Caco-2 (cell line): ENCODE data around the gene PTCD3. TPM values are rescaled to one million over a fixed set of nuclear protein-coding genes. Genes with fewer than 3 reads are reported as not detected.

Source experiments
- BruUV-seq: library from RNA; stranded (reverse); fragments of 400-500 nt; replicated peaks from 2 replicates; lab custom pipeline; 2021; lab: Mats Ljungman, UMichigan
- CTCF ChIA-PET: fragments of 300-600 bp; sonication (Branson Sonifier 250); formaldehyde crosslinking; loops from one replicate; lab custom pipeline; 2022; ENCODE audit warnings: antibody characterized with exemption; lab: Charles Lee
- POLR2A ChIA-PET: fragments of 300-600 bp; sonication (Branson Sonifier 250); formaldehyde crosslinking; loops from one replicate; lab custom pipeline; 2022; ENCODE audit warnings: antibody characterized with exemption; lab: Charles Lee
- DNase-seq, 2 experiments: peaks; one replicate each; pipeline versions ENCODE4 v3.0.0 to v3.0.0-alpha.2; 2020 to 2022
- H3K27me3 ChIP-seq: replicated peaks from 2 replicates; pipeline ENCODE4 v1.6.0; 2011; ENCODE audit warnings: low read length; ENCODE audit not compliant: control insufficient read depth, insufficient read depth
- H3K36me3 ChIP-seq: 2 replicates; pipeline ENCODE4 v1.5.1; 2011; ENCODE audit warnings: low read length; ENCODE audit not compliant: control insufficient read depth, insufficient read depth
- H3K4me1 ChIP-seq: fragments of 250-450 bp; sonication (Bioruptor Pico); 2 replicates; pipeline ENCODE4 v1.5.1; 2020; ENCODE audit warnings: mild to moderate bottlenecking
- H3K4me3 ChIP-seq: 2 replicates; pipeline ENCODE4 v1.5.1; 2011; ENCODE audit warnings: low read depth, mild to moderate bottlenecking, control low read depth, low read length
- H3K9me3 ChIP-seq: fragments of 250-450 bp; sonication (Bioruptor Pico); 2 replicates; pipeline ENCODE4 v1.5.1; 2020; ENCODE audit warnings: mild to moderate bottlenecking, moderate library complexity
- H3K27ac Mint-ChIP-seq: one replicate; pipeline ENCODE4 v1.8.0; 2022; ENCODE audit warnings: mixed read lengths; ENCODE audit not compliant: unreplicated experiment
- H3K27me3 Mint-ChIP-seq: one replicate; pipeline ENCODE4 v1.8.0; 2022; ENCODE audit warnings: mixed read lengths; ENCODE audit not compliant: insufficient read depth, unreplicated experiment
- H3K36me3 Mint-ChIP-seq: one replicate; pipeline ENCODE4 v1.8.0; 2022; ENCODE audit warnings: mild to moderate bottlenecking, mixed read lengths; ENCODE audit not compliant: insufficient read depth, unreplicated experiment
- H3K4me1 Mint-ChIP-seq: one replicate; pipeline ENCODE4 v1.8.0; 2022; ENCODE audit warnings: low read depth, mixed read lengths; ENCODE audit not compliant: unreplicated experiment
- H3K4me3 Mint-ChIP-seq: one replicate; pipeline ENCODE4 v1.8.0; 2022; ENCODE audit warnings: mild to moderate bottlenecking, moderate library complexity, mixed read lengths; ENCODE audit not compliant: unreplicated experiment
- H3K9me3 Mint-ChIP-seq: one replicate; pipeline ENCODE4 v1.8.0; 2022; ENCODE audit warnings: mixed read lengths; ENCODE audit not compliant: unreplicated experiment
- intact Hi-C: fragments of 100-400 bp; cut with micrococcal nuclease; formaldehyde crosslinking; loops from one replicate; pipeline ENCODE4 v1.10.0; 2022; ENCODE audit not compliant: unreplicated experiment
- total RNA-seq: library from RNA; stranded (reverse); gene quantifications from 2 replicates; pipeline ENCODE4 v1.2.3, GENCODE V29; 2022
- TF ChIP-seq, protein P1 (sequence below), 2 experiments: fragments of 200-600 bp in 1 of 2; IDR thresholded peaks; 1 replicate in 1 of 2; 2 replicates in 1 of 2; pipeline versions ENCODE4 v1.5.1 to v1.8.0; 2011 to 2022; ENCODE audit warnings: antibody characterized with exemption in 1 of 2, control low read depth in 1 of 2, inconsistent platforms in 1 of 2, low read depth in 1 of 2, low read length in 1 of 2, mild to moderate bottlenecking in 1 of 2, moderate library complexity in 1 of 2; ENCODE audit not compliant: insufficient read depth in 1 of 2, severe bottlenecking in 1 of 2, unreplicated experiment in 1 of 2

The PTCD3 gene
- total RNA-seq, 1 experiment from 2014 or later = 282 TPM

DNA sequence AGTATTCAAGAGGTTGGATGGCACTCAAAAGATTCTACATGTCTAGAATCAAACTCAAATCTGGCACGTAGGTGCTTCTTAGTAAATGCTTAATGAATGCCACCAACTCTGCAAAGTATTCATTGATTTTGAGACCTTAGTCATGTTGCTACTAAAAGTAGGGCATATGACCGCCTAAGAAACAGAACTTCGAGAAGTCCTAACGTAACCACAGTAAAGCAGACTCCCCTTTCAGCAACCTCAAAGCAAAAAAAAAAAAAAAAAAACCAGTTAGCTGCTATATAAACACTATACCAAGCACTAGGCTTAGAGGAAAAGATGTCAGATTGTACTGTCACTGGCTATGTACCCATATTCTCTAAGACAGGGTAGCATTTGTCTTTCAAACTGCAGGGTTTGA, 33.9 kb downstream of the PTCD3 start:
- POLR2A ChIA-PET = no interaction called here
- CTCF ChIA-PET = no interaction called here
- Histone ChIP-seq H3K4me1 (no peaks in the 10 kb centered on the region), H3K9me3 (no peaks in the 10 kb centered on the region), H3K4me3 (no peak overlapping the region), H3K36me3 (peaks cover 7% of the 10 kb centered on the region; the same call in 1 of the 2 replicates), H3K27me3 (no peaks in the 10 kb centered on the region)
- Mint-ChIP-seq H3K4me3 (no peak overlapping the region), H3K27me3 (no peaks in the 10 kb centered on the region), H3K4me1 (no peaks in the 10 kb centered on the region), H3K27ac (peak overlapping the region; percentile 49), H3K36me3 (peaks cover 97% of the 10 kb centered on the region), H3K9me3 (no peaks in the 10 kb centered on the region)
- DNase-seq = no peak
- intact Hi-C loops = no loop called here
- TF ChIP-seq, protein P1, sequence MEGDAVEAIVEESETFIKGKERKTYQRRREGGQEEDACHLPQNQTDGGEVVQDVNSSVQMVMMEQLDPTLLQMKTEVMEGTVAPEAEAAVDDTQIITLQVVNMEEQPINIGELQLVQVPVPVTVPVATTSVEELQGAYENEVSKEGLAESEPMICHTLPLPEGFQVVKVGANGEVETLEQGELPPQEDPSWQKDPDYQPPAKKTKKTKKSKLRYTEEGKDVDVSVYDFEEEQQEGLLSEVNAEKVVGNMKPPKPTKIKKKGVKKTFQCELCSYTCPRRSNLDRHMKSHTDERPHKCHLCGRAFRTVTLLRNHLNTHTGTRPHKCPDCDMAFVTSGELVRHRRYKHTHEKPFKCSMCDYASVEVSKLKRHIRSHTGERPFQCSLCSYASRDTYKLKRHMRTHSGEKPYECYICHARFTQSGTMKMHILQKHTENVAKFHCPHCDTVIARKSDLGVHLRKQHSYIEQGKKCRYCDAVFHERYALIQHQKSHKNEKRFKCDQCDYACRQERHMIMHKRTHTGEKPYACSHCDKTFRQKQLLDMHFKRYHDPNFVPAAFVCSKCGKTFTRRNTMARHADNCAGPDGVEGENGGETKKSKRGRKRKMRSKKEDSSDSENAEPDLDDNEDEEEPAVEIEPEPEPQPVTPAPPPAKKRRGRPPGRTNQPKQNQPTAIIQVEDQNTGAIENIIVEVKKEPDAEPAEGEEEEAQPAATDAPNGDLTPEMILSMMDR (IDR thresholded peaks at IDR 0.05; ENCODE audit: insufficient read depth in 1 of 2, low read depth in 1 of 2, low read length in 1 of 2, severe bottlenecking in 1 of 2, unreplicated experiment in 1 of 2) = no peak
- BruUV-seq = no TSS peak

DNA sequence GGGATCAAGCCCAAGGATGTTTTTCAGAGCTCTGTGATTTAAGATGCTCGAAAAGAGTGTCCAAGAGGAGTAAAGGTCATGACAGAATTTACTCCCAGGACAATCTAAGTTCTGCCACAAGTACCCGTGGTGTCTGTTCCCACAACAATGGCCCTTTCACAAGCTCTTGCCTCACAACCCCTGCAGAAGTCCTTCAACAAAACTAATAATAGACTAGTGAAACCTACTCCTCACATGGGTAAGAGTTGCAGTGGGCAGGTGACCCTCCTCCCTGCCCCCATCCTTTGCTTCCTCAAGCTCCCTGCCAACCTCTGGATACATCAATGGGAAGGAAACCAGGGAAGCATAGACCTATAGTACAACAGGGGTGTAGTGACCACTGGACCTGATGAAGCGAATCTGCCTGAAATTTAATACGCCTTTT, 34.9 kb downstream of the PTCD3 start:
- no peak overlapping the region for H3K4me3 Mint-ChIP-seq
- no peak for DNase-seq
- peaks cover 96% of the 10 kb centered on the region for H3K36me3 Mint-ChIP-seq
- H3K27me3 ChIP-seq = no peaks in the 10 kb centered on the region
- H3K4me1 Mint-ChIP-seq = no peaks in the 10 kb centered on the region
- peaks cover 7% of the 10 kb centered on the region; the same call in 1 of the 2 replicates for H3K36me3 ChIP-seq
- H3K4me1 ChIP-seq = no peaks in the 10 kb centered on the region
- H3K4me3 ChIP-seq = no peak overlapping the region
- BruUV-seq = no TSS peak
- H3K27me3 Mint-ChIP-seq = no peaks in the 10 kb centered on the region
- no peaks in the 10 kb centered on the region for H3K9me3 Mint-ChIP-seq
- H3K27ac Mint-ChIP-seq = peak overlapping the region; percentile 27
- intact Hi-C loops = no loop called here
- POLR2A ChIA-PET = interaction anchor here (1.0 kb wide), 1 partner anchor 35 kb away, joined by 7 read pairs; the partner anchor contains the start of genes POLR1A and PTCD3
- no peaks in the 10 kb centered on the region for H3K9me3 ChIP-seq
- CTCF ChIA-PET = interaction anchor here (0.6 kb wide), 1 partner anchor 163 kb away, joined by 3 read pairs; no protein-coding TSS in a partner anchor
- TF ChIP-seq, protein P1 (IDR thresholded peaks at IDR 0.05; ENCODE audit: insufficient read depth in 1 of 2, low read depth in 1 of 2, low read length in 1 of 2, severe bottlenecking in 1 of 2, unreplicated experiment in 1 of 2) = no peak

DNA sequence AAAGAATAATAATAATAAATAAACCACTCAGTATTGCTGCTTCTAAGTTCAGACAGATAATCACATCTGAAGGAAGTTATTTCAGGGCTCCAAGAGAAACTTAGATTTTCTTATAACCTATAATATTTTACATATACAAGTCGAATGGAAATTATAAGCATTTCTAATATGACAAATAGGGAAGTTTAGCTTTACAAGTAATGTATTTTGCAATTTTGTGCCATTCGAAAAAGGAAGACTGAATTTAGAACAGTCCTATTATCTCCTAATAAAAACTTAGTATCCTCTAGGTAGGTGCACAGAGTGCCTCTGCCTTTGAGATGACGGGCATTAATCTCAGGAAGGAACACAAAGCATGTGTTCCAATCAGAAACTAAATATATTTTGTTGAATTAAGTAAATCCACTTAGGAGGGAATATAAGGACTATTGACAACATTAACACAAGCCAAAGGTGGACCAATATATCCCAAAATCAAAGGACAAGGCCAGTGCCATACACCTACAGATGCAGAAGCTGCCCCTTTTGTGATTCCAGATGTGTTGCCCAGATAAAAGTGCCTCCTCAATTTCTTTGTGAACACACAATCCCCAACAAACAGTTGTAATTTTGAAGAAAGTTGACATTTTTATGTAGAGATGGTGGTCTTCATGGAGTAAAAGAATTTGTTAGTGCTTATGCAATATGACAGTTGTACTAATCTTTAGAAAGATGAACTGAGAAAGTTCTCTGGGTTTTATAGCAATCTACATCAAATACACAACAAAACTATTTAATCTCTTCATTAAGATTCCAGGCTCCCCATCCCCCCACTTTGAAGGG, 36.6 kb downstream of the PTCD3 start:
- Mint-ChIP-seq H3K36me3 (peaks cover 94% of the 10 kb centered on the region), H3K4me3 (no peak overlapping the region), H3K4me1 (no peaks in the 10 kb centered on the region), H3K27me3 (no peaks in the 10 kb centered on the region), H3K9me3 (no peaks in the 10 kb centered on the region), H3K27ac (no peak overlapping the region)
- no peak overlapping the region for H3K4me3 ChIP-seq
- TF ChIP-seq, protein P1 (IDR thresholded peaks at IDR 0.05; ENCODE audit: insufficient read depth in 1 of 2, low read depth in 1 of 2, low read length in 1 of 2, severe bottlenecking in 1 of 2, unreplicated experiment in 1 of 2) = no peak
- no peak for DNase-seq
- BruUV-seq = no TSS peak
- H3K36me3 ChIP-seq = peaks cover 5% of the 10 kb centered on the region; the same call in 1 of the 2 replicates
- no peaks in the 10 kb centered on the region for H3K4me1 ChIP-seq
- no peaks in the 10 kb centered on the region for H3K9me3 ChIP-seq
- POLR2A ChIA-PET = no interaction called here
- intact Hi-C loops = no loop called here
- no peaks in the 10 kb centered on the region for H3K27me3 ChIP-seq
- CTCF ChIA-PET = no interaction called here
